Occipital lobe (tissue), 2 donors: ENCODE measurements around the gene JAZF1. TPM values are rescaled to one million over a fixed set of nuclear protein-coding genes. Genes with fewer than 3 reads are reported as not detected.
A peak's percentile ranks its signal among the peaks of the same experiment; 100 is the strongest.

Experiments
- DNase-seq: peaks from one replicate; lab custom pipeline; 2025; lab: John Stamatoyannopoulos, UW
- total RNA-seq: library from RNA; depleted of rRNA; stranded (reverse); fragments of >200 nt; gene quantifications from one replicate; pipeline ENCODE4 v1.2.3, GENCODE V29; 2014

Gene JAZF1
- total RNA-seq, 1 donor from 2014 or later, result 62.1 TPM

DNA sequence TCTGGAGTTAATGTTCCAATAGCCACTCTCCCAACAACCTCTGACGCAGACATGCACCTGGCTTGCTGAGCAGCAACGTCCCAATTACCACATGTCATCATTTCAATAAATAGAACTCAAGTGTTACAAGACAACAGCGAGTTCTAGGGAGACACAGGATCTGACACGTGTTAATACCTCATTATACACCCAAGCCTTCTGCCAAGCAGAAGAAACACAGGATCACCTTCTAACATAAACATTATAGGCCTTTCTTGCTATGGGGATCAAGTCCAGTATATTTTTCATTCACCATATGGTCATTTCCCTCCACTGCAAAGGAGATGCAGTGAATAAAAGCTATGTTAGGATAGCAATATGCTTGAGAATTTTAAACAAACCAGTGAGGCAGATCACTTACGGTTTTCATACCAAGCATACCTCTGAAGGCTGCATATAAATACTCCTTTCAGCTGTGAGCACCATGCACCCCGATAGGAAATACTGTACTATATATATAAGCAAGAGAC is 74.2 kb downstream of the JAZF1 start:
- DNase-seq, result no peak

GRCh38 chr7:28105234-28105633 is 75.4 kb downstream of the JAZF1 start:
- no peak for DNase-seq

DNA sequence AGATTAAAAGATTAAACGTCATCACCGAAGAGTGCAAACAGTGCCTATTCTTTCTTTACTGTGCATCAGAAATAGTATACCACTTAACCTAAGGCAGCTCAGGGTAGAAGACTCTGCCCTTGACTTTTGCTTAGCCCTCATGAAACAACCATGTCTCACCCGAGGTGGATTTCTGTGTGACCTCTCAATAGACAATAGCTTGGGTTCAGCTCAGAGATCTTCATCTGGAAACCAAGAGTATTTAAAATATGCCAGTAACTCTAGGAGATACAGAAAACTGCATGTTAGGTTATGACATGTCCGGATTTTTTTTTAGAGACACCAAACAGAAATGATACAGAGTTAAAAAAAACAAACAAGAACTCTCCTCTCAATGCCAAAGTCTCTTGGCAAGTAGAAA is 75.8 kb downstream of the JAZF1 start:
- no peak for DNase-seq

DNA sequence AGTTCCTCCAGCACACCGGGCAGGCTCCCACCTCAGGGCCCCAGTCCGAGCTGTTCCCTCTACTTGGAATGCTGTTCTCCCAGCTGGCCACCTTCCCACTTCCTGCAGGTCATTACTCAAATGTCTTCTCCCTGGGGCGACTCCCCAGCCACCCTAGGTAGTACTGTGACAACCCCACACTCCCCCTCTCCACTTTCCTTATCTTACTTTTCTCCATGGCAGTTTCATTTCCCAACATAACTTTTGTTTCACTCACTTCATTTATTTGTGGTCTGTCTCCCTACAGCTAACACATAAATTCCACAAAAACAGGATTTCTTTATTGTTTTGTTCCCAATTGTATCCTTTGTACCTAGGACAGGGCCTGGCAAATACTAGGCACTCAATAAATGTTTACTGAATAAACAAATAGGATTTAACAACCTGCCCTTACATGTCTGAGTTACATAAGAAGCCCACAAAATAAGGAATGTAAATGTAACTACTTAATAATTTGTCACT is 76.5 kb downstream of the JAZF1 start:
- no peak for DNase-seq

- no peak for DNase-seq
Measured at GRCh38 chr7:28102797-28103196, 77.8 kb downstream of the JAZF1 start.

DNA sequence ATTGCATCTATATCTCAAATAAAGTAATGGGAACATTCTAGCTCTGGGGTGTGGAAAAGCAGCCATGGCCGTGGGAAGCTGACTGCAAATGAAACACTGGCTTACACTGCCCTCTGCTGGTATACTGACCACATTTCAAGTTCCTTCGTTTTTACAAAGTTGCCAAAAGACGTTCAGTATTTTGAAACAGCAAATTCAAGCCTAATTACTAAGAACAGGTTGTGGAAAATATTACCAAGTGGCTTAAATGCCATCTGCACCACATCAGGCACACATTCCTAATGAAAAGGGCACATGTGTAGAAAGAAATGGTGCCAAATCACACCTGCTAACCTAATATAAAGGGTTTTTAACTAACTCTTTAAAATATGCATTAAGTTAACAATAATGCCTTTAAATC is 83.9 kb downstream of the JAZF1 start:
- DNase-seq, result peak; percentile 11

GRCh38 chr7:28095231-28095630 is 85.4 kb downstream of the JAZF1 start:
- DNase-seq, result no peak

GRCh38 chr7:28093623-28094232 is 86.9 kb downstream of the JAZF1 start:
- peak; percentile 16 for DNase-seq

GRCh38 chr7:28091190-28091589 is 89.4 kb downstream of the JAZF1 start:
- DNase-seq, result no peak

GRCh38 chr7:28088901-28089714 is 91.5 kb downstream of the JAZF1 start:
- DNase-seq, result no peak

GRCh38 chr7:28088032-28088431 is 92.6 kb downstream of the JAZF1 start:
- no peak for DNase-seq

GRCh38 chr7:28086198-28086597 is 94.4 kb downstream of the JAZF1 start:
- DNase-seq, result no peak

DNA sequence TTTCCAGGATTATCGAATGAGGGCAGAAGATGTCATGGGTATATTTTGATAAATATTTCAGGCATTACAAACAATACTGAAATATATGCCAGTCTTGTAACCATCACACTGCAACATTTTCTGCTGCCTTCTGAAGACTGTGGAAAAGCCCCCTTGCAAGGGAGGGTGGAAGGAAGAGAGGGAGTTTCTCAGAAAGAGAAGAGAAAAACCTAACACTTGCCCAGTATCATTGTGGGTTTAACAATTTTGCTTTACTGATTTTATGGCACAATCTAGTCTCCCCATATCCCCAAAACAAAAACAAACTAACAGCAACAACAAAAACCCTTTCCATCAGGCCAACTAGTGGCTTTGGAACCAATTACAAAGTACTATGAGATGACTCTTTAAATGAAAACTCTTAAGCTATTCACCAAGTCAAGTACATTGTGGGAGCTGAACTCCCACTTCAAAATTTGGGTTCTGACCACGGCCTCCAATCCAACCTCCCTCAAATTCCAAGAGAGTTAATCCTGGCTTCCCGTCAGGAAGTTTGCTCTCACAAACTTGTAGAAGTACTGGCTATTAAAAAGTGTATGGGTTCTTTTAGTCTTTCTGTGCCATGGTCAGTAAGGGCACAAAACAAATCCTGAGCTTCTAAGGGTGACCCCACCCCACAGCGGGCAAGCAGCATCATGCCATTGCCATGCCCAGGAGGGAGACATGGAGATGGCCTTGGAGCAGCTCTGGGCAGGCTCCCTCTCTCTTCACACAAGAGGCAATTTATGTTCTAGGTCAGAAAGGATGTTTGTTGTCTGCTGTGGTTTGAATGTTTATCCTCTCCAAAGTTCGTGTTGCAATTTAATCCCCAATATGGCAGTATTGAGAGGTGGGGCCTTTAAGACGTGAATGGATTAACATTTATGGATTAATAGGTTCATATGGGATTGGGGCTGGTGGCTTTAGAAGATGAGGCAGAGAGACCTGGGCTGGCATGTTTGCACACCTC is 96.3 kb downstream of the JAZF1 start:
- no peak for DNase-seq

DNA sequence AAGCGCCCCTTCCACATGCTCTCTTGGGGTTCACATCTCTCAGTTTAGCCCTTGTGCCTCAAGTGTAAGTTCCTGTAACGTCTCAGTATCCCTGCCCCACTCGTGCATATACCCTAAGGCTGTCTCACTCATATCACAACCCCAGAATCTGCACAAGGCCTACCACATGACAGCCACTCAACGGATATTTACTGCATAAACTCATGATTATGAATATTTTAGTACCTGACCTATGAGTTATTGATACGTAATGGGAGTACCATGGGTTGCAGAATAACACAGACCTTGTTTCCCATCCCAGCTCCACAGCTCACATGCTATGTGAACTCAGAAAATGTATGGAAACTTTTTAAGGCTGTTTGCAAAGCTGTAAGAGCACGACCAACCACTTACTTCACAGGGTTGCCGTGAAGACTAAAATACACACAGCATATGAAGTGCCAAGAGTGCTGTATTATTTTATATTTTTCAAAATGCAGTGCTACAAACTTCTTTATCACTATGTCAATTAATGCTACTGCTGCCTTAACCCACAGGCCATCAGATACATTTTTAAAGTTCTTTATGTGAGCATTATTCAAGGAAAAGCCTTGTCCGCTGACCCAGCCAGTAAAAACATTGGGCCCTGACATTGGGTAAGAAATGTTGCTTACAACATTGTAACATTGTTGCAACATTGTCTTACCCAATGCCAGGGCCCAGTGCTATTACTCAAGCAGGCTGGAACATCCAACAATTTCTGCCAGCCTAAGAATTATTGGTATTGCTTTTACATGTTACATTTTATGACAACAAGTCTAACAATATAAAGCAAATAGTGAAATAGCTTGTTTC is 97.2 kb downstream of the JAZF1 start:
- DNase-seq, result no peak

GRCh38 chr7:28082071-28082470 is 98.5 kb downstream of the JAZF1 start:
- no peak for DNase-seq

GRCh38 chr7:28081016-28081415 is 99.6 kb downstream of the JAZF1 start:
- no peak for DNase-seq

GRCh38 chr7:28078036-28078901 is 102.3 kb downstream of the JAZF1 start:
- no peak for DNase-seq

GRCh38 chr7:28077616-28078015 is 103.0 kb downstream of the JAZF1 start:
- DNase-seq, result no peak

- DNase-seq, result no peak
Measured at GRCh38 chr7:28076423-28077200, 104.0 kb downstream of the JAZF1 start.
